Measurements from ENCODE around the gene SLC47A2. TPM values are rescaled to one million over a fixed set of nuclear protein-coding genes. Genes with fewer than 3 reads are reported as not detected.

SLC47A2 gene
- total RNA-seq, 2 experiments from 2014 or later = not detected

DNA sequence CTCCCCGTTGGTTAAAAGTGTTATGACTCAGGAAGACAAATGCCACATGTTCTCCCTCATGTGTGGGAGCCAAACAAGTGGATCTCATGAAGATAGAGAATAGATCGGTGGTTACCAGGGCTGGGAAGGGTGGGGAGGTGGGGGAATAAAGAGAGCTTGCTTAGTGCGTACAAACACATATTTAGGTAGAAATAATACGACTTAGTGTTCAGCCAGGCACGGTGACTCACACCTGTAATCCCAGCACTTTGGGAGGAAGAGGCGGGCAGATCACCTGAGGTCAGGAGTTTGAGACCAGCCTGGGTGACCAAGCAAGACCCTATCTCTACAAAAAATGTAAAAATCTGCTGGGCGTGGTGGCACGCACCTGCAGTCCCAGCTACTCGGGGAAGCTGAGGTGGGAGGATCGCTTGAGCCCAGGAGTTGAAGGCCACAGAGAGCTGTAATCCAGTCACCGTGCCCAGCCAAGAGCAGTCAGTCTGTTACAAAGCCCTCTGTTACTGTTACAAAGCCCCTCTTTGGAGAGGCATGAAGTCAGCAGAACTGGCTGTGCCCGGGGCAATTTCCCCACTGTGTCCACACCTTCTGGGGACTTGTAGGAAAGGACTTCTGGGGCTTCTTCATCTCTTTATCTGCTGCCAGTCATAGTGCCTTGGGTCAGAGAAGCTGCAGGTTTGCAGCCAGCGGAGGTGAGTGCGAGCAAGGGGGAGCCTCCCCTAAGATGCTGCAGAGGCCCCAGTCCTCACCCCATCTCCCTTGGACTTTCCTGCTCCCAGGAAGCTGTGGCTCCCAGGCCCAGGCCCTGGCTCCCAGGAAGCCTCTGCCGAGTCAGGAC, 36.0 kb upstream of the SLC47A2 start:
- Mint-ChIP-seq H3K36me3 (no peaks in the 10 kb centered on the region), H3K27ac (no peak overlapping the region)

DNA sequence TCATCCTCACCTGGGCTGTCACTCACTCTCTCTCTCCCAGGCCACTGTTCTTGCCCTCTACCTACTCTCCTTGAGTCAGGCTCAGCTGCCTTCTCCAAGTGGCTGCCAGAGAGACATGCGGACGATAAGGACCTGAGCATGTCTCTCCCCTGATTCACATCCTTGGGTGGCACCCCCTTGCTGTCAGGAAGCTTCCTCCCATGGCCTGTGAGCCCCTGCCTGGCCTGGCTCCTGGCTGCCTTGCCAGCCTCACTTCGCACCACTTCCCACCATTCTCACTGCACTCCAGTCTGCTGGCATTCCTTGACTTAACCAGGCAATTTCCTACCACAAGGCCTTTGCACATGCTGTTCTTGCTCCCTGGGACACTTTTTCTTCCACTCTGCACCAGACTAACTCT, 34.5 kb upstream of the SLC47A2 start:
- Mint-ChIP-seq H3K27ac (no peak overlapping the region), H3K4me3 (no peak overlapping the region), H3K4me1 (peaks cover 8% of the 10 kb centered on the region), H3K9me3 (no peaks in the 10 kb centered on the region), H3K27me3 (peaks cover 13% of the 10 kb centered on the region), H3K36me3 (no peaks in the 10 kb centered on the region)
- no peak for DNase-seq

More for the DNA sequence above, 36.0 kb upstream of the SLC47A2 start:
- DNase-seq = no peak
- H3K27me3 Mint-ChIP-seq = peaks cover 13% of the 10 kb centered on the region
- H3K4me3 Mint-ChIP-seq = no peak overlapping the region
- H3K9me3 Mint-ChIP-seq = no peaks in the 10 kb centered on the region
- peaks cover 9% of the 10 kb centered on the region for H3K4me1 Mint-ChIP-seq

- Mint-ChIP-seq H3K36me3 (no peaks in the 10 kb centered on the region), H3K27ac (no peak overlapping the region), H3K4me3 (no peak overlapping the region), H3K27me3 (peaks cover 13% of the 10 kb centered on the region), H3K9me3 (no peaks in the 10 kb centered on the region), H3K4me1 (peaks cover 5% of the 10 kb centered on the region)
- DNase-seq = no peak
Observed at GRCh38 chr17:19750020-19750572, 33.7 kb upstream of the SLC47A2 start.

DNA sequence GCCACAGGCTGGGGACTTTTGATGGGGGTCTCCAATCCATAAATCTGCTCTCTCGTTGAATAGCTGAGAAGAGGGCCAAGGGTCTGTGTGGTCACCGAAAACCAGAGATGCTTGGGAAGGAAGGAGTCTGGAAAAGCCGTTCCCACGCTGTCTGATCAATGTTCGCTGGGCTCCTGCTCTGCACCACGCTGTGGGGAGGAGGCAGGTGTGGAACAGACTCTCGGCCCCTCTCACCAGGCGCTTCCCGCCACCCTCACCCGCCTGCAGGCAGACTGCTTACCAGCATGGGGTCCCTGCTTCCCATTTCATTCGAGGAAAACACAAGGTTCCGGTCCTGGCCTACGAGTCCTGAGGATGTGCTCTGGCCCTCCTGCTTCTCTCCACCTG, 32.4 kb upstream of the SLC47A2 start:
- H3K27ac Mint-ChIP-seq = no peak overlapping the region

DNA sequence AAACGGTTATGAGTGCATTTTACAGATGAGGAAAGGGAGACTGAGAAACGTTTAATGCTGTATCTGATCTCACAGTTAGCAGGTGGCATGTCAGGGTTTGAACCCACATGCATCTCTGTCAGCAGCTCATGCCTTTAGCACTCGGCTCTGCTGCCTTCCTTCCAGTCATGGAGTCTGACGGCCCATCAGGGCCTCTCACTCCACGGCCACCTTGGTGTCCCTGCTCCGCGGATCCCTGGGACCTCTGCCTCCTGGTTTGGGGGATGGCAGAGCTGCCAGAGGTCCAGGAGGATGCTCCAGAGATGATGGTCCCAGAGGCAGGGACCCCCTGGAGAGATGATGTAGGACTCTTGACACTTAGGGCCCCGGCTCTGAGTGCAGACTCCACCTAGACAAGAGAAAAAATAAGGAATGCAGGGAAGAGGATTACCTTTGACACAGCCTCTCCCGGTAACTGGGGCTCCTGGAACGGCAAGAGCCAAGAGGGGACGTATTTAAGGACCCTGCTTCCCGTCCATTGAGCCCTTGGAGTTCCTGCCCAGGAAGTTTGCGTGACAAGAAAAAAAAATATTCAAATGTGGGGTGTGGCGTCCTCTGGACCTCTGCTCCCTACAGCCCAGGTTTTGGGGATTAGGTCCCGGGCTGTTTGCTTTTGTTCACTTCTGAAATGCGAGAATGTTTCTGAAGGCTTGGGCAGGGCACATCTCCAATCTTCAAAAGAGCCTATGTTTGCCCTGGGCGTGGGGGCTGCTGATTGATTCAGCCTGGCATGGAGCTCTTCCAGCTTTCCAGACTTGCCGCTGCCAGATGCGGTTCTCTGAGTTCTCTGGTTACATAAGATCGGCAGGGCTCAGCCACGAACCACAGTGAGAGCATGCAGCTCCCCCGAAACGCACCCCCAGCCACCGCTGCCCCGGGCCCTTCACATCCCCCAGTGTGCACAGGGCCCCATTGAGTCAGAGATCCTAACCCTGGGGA, 31.7 kb upstream of the SLC47A2 start, which contains the start of gene ALDH3A1:
TSS of gene ALDH3A1 (minus strand) at position 470 of the 978 bp plus-strand sequence. CDS start 3,169 bp downstream, outside the sequence.
- Mint-ChIP-seq H3K36me3 (no peaks in the 10 kb centered on the region), H3K9me3 (no peaks in the 10 kb centered on the region), H3K4me3 (no peak within 1 kb of the TSS), H3K27me3 (no peaks in the 10 kb centered on the region), H3K27ac (no peak within 1 kb of the TSS), H3K4me1 (peaks cover 6% of the 10 kb centered on the region)
- DNase-seq = no peak

More for the DNA sequence above, 32.4 kb upstream of the SLC47A2 start:
- H3K4me1 Mint-ChIP-seq = peaks cover 6% of the 10 kb centered on the region
- DNase-seq = no peak
- H3K9me3 Mint-ChIP-seq = no peaks in the 10 kb centered on the region
- peaks cover 5% of the 10 kb centered on the region for H3K27me3 Mint-ChIP-seq
- no peaks in the 10 kb centered on the region for H3K36me3 Mint-ChIP-seq
- no peak overlapping the region for H3K4me3 Mint-ChIP-seq

GRCh38 chr17:19747159-19747719, 30.9 kb upstream of the SLC47A2 start:
- H3K4me3 Mint-ChIP-seq = no peak overlapping the region
- no peak for DNase-seq
- H3K4me1 Mint-ChIP-seq = peaks cover 6% of the 10 kb centered on the region
- H3K36me3 Mint-ChIP-seq = no peaks in the 10 kb centered on the region
- no peaks in the 10 kb centered on the region for H3K9me3 Mint-ChIP-seq
- no peaks in the 10 kb centered on the region for H3K27me3 Mint-ChIP-seq
- H3K27ac Mint-ChIP-seq = no peak overlapping the region

GRCh38 chr17:19746517-19746916, 30.1 kb upstream of the SLC47A2 start:
- DNase-seq = no peak
- Mint-ChIP-seq H3K27ac (no peak overlapping the region), H3K36me3 (no peaks in the 10 kb centered on the region), H3K9me3 (no peaks in the 10 kb centered on the region), H3K27me3 (no peaks in the 10 kb centered on the region), H3K4me3 (no peak overlapping the region), H3K4me1 (peaks cover 6% of the 10 kb centered on the region)

DNA sequence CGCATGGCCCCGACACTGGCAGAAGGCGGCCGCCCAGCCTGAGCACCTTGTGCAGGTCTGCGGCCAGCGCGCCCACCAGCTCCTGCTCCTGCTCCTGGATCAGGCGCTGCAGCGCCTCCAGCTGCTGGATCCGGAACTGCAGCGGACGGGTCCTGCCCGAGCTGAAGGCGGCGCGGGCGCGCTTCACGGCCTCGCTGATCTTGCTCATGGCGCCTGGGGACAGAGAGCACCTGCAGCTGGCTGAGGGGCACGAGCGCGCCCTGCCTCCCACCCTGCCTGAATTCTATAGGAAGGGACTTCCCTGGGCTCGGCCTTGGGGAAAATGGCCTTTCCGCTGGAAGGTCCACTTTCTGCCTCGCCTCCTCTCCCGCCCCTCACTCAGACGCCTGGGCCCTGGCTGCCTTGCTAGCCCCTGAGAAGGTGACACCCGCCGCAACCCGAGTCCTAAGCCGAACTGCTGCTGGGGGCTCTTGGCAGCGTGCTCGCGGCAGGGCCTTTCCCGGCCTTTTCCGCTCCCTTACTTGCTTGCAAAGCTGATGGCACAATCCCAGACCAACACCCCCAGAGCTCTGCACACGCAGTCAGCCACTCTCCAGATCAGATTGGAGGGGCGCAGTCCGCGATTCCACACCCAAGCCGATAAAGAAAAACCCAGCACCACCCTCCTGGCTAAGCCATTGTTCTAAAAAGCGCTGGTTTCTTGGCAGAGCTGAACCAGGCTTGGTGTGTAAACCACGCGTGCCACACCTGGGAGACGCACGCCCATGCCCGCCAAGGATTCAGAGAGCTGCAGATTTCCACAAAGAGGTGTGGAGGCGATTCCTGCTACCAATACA, 28.8 kb upstream of the SLC47A2 start:
- H3K9me3 Mint-ChIP-seq = no peaks in the 10 kb centered on the region
- no peaks in the 10 kb centered on the region for H3K27me3 Mint-ChIP-seq
- no peak overlapping the region for H3K27ac Mint-ChIP-seq
- peaks cover 6% of the 10 kb centered on the region for H3K4me1 Mint-ChIP-seq
- H3K4me3 Mint-ChIP-seq = peak overlapping the region; percentile 69
- peak; percentile 89 for DNase-seq
- H3K36me3 Mint-ChIP-seq = no peaks in the 10 kb centered on the region

DNA sequence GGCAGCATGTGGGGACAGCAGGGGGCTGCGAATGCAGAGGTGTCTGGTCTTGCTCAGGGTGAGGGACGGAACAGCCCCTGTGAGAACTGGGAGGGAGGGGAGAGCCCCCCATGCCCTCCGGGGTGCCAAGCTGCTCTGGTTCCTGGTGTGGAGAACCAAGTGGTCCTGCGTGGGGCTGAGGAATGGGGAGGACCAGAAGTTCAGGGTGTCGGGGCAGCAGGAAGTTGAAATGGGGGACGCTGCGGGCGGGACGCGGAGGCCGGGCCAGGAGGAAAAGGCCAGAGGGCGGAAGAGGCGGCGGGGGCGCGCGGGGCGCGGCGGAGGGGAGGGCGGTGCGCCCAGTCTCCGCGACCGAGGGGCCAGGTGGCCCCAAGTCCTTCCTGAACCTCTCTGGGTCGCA, 28.1 kb upstream of the SLC47A2 start:
- DNase-seq = no peak
- peaks cover 6% of the 10 kb centered on the region for H3K4me1 Mint-ChIP-seq
- peak overlapping the region; percentile 79 for H3K4me3 Mint-ChIP-seq
- H3K9me3 Mint-ChIP-seq = no peaks in the 10 kb centered on the region
- no peaks in the 10 kb centered on the region for H3K36me3 Mint-ChIP-seq
- H3K27me3 Mint-ChIP-seq = no peaks in the 10 kb centered on the region
- H3K27ac Mint-ChIP-seq = peak overlapping the region; percentile 75

DNA sequence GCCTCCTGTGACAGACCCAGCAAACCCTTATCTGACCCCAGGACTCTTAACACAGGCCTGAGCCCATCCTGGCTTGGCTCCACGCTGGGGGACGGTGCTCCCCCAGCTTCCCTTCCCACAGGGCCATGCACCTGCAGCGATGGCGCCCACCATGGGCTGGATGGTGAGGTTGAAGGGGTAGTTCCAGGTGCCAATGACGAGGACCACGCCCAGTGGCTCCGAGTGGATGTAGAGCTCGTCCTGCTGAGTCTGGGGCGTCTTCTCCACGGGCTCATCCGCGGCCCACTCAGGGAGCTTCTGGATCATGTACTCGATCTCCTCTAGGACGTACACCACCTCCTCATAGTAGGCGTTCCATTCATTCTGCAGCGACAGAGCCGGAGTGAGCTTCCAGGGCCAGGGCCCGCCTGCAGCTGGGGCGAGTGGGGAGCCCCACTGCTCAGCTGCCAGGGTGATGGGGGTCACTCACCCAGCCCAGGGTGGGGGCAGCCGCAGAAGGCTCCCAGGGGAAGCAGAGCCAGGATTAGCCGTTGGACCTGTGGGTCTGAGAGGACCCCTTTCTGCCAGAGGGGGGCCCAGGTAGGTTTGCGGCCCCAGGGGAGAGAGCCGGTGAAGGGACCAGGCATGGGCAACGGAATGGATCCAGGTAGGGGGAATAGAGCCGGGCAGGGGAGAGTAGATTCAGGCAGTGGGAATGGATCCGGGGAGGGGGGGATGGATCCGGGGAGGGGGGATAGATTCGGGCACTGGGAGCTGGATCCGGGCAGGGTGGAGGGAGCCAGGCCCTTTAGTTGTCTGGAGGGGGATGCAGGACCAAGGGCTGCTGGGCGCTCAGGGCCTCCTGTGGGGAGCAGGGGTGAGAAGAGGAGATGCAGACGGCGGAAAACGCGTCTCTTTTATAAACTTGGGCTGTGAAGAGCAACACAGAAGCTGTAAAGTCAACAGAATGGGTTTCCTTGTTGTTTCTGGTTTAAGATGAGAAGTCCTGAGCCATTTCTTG, 27.0 kb upstream of the SLC47A2 start:
- H3K27me3 Mint-ChIP-seq = no peaks in the 10 kb centered on the region
- DNase-seq = no peak
- peaks cover 6% of the 10 kb centered on the region for H3K4me1 Mint-ChIP-seq

GRCh38 chr17:19742495-19742894, 26.1 kb upstream of the SLC47A2 start:
- Mint-ChIP-seq H3K4me3 (no peak overlapping the region), H3K4me1 (peaks cover 6% of the 10 kb centered on the region)

More for the DNA sequence above, 27.0 kb upstream of the SLC47A2 start:
- Mint-ChIP-seq H3K4me3 (peak overlapping the region; percentile 29), H3K9me3 (no peaks in the 10 kb centered on the region), H3K36me3 (no peaks in the 10 kb centered on the region), H3K27ac (no peak overlapping the region)

GRCh38 chr17:19741832-19742457, 25.6 kb upstream of the SLC47A2 start:
- Mint-ChIP-seq H3K27ac (no peak overlapping the region), H3K36me3 (no peaks in the 10 kb centered on the region), H3K9me3 (no peaks in the 10 kb centered on the region), H3K4me3 (no peak overlapping the region), H3K27me3 (no peaks in the 10 kb centered on the region), H3K4me1 (peaks cover 6% of the 10 kb centered on the region)
- no peak for DNase-seq

More at GRCh38 chr17:19742495-19742894, 26.1 kb upstream of the SLC47A2 start:
- no peak overlapping the region for H3K27ac Mint-ChIP-seq
- no peak for DNase-seq
- no peaks in the 10 kb centered on the region for H3K36me3 Mint-ChIP-seq
- no peaks in the 10 kb centered on the region for H3K9me3 Mint-ChIP-seq
- no peaks in the 10 kb centered on the region for H3K27me3 Mint-ChIP-seq

- Mint-ChIP-seq H3K4me3 (no peak overlapping the region), H3K4me1 (peaks cover 6% of the 10 kb centered on the region), H3K36me3 (no peaks in the 10 kb centered on the region), H3K27ac (no peak overlapping the region), H3K9me3 (no peaks in the 10 kb centered on the region), H3K27me3 (no peaks in the 10 kb centered on the region)
- DNase-seq = no peak
Observed at GRCh38 chr17:19740933-19741332, 24.5 kb upstream of the SLC47A2 start.

Data from activated naive CD8-positive, alpha-beta T cell treated with anti-CD3 and anti-CD28 coated beads for 36 hours (primary cell).